HCT116 (cell line): ENCODE measurements around the gene IRF2BP2.

Experiments
- EZH2 ChIP-seq: fragments of 200-600 bp; sonication (generic); IDR thresholded peaks from 2 replicates; pipeline ENCODE4 v1.6.1; 2017; ENCODE audit warnings: antibody characterized with exemption, mixed run types
- TCF7L2 ChIP-seq: IDR thresholded peaks from 2 replicates; pipeline ENCODE4 v1.7.0; 2011; ENCODE audit warnings: borderline replicate concordance, inconsistent platforms; ENCODE audit not compliant: insufficient read depth, insufficient read length; ENCODE audit errors: extremely low read depth
- ZNF274 ChIP-seq: fragments of 200-500 bp; sonication (Bioruptor generic); IDR thresholded peaks from 2 replicates; pipeline ENCODE4 v1.6.1; 2014; ENCODE audit warnings: mild to moderate bottlenecking, low read depth, low read length, inconsistent platforms
- TF ChIP-seq, protein P1 (sequence below), 3 experiments: fragments of 200-600 bp in 1 of 3; sonication (generic) in 1 of 3; IDR thresholded peaks in 2 of 3; conservative IDR thresholded peaks in 1 of 3; 2 replicates each; pipeline ENCODE4 v1.5.1; 2012 to 2017; ENCODE audit warnings: low read depth in 2 of 3, low read length in 2 of 3, antibody characterized with exemption in 1 of 3, borderline replicate concordance in 1 of 3, control low read depth in 1 of 3, mild to moderate bottlenecking in 1 of 3, mixed read lengths in 1 of 3, mixed run types in 1 of 3, moderate library complexity in 1 of 3; ENCODE audit not compliant: insufficient read depth in 1 of 3

DNA sequence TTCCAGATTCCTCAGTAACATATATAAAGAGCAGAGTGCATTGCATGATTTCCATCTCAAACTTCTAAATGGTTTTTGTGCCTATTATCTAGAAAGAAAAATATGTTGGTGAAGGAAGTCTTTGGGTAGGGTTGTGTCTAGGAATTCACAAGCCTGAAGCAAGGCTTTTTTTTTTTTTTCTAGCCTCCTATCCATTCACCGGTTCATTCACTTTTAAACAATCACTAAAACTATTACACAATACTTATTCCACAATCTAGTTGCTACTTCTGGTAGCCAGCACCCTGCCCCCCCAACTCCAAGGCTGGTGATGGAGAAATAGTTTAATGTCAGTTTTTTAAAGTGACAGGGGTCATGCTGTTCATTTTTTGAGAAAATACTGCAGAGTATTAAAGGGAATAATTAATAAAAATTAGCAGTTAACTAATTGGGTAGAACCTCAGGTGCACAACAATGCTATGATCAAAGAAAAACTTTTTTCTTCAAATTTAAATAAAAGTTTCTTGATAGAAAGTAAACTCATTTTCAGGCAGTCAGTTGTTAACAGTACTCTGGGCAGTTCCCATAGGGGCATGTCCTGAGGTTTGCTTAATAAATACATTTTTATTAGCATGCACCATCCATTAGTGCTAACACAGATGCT lies 10.9 kb downstream of the IRF2BP2 start:
- TF ChIP-seq, protein P1, sequence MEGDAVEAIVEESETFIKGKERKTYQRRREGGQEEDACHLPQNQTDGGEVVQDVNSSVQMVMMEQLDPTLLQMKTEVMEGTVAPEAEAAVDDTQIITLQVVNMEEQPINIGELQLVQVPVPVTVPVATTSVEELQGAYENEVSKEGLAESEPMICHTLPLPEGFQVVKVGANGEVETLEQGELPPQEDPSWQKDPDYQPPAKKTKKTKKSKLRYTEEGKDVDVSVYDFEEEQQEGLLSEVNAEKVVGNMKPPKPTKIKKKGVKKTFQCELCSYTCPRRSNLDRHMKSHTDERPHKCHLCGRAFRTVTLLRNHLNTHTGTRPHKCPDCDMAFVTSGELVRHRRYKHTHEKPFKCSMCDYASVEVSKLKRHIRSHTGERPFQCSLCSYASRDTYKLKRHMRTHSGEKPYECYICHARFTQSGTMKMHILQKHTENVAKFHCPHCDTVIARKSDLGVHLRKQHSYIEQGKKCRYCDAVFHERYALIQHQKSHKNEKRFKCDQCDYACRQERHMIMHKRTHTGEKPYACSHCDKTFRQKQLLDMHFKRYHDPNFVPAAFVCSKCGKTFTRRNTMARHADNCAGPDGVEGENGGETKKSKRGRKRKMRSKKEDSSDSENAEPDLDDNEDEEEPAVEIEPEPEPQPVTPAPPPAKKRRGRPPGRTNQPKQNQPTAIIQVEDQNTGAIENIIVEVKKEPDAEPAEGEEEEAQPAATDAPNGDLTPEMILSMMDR (IDR thresholded peaks at IDR 0.05 in 2 of 3, conservative IDR thresholded peaks at IDR 0.05 in 1 of 3; ENCODE audit: borderline replicate concordance in 1 of 3, insufficient read depth in 1 of 3, low read depth in 2 of 3, low read length in 2 of 3) = no peak
- TF ChIP-seq EZH2 (no peak), TCF7L2 (no peak), ZNF274 (no peak)
